ENCODE results near the gene TCAF2. TPM values are rescaled to one million over a fixed set of nuclear protein-coding genes. Genes with fewer than 3 reads are reported as not detected.
"Not testable (repeated sequence)": the region's sequence is repeated elsewhere in the genome, so short reads cannot be mapped to it uniquely, and the experiment has no call there.

TCAF2 gene
- total RNA-seq, 1 donor from 2014 or later: 0.78 TPM

GRCh38 chr7:143630653-143631052, 9.9 kb downstream of the TCAF2 start:
- H3K27me3 Mint-ChIP-seq (ENCODE audit: unreplicated experiment); H3K27ac Mint-ChIP-seq (ENCODE audit: unreplicated experiment); H3K36me3 Mint-ChIP-seq (ENCODE audit: unreplicated experiment); H3K4me1 Mint-ChIP-seq (ENCODE audit: low read depth, unreplicated experiment); DNase-seq; H3K9me3 Mint-ChIP-seq (ENCODE audit: unreplicated experiment); H3K4me3 Mint-ChIP-seq (ENCODE audit: unreplicated experiment): not testable (repeated sequence)

- H3K9me3 Mint-ChIP-seq (ENCODE audit: unreplicated experiment); H3K36me3 Mint-ChIP-seq (ENCODE audit: unreplicated experiment); H3K4me3 Mint-ChIP-seq (ENCODE audit: unreplicated experiment); H3K27me3 Mint-ChIP-seq (ENCODE audit: unreplicated experiment); H3K4me1 Mint-ChIP-seq (ENCODE audit: low read depth, unreplicated experiment); DNase-seq; H3K27ac Mint-ChIP-seq (ENCODE audit: unreplicated experiment): not testable (repeated sequence)
Observed at GRCh38 chr7:143632506-143632905, 11.7 kb downstream of the TCAF2 start.

- not testable (repeated sequence) for H3K9me3 Mint-ChIP-seq (ENCODE audit: unreplicated experiment); H3K4me1 Mint-ChIP-seq (ENCODE audit: low read depth, unreplicated experiment); H3K4me3 Mint-ChIP-seq (ENCODE audit: unreplicated experiment); H3K27ac Mint-ChIP-seq (ENCODE audit: unreplicated experiment); H3K36me3 Mint-ChIP-seq (ENCODE audit: unreplicated experiment); H3K27me3 Mint-ChIP-seq (ENCODE audit: unreplicated experiment); DNase-seq
Observed at GRCh38 chr7:143633013-143633618, 12.3 kb downstream of the TCAF2 start.

GRCh38 chr7:143635364-143636240, 14.8 kb downstream of the TCAF2 start:
- H3K27me3 Mint-ChIP-seq (ENCODE audit: unreplicated experiment); H3K27ac Mint-ChIP-seq (ENCODE audit: unreplicated experiment); DNase-seq; H3K36me3 Mint-ChIP-seq (ENCODE audit: unreplicated experiment); H3K9me3 Mint-ChIP-seq (ENCODE audit: unreplicated experiment); H3K4me3 Mint-ChIP-seq (ENCODE audit: unreplicated experiment); H3K4me1 Mint-ChIP-seq (ENCODE audit: low read depth, unreplicated experiment): not testable (repeated sequence)

- not testable (repeated sequence) for H3K36me3 Mint-ChIP-seq (ENCODE audit: unreplicated experiment); H3K27me3 Mint-ChIP-seq (ENCODE audit: unreplicated experiment); H3K4me1 Mint-ChIP-seq (ENCODE audit: low read depth, unreplicated experiment); H3K9me3 Mint-ChIP-seq (ENCODE audit: unreplicated experiment); H3K4me3 Mint-ChIP-seq (ENCODE audit: unreplicated experiment); DNase-seq; H3K27ac Mint-ChIP-seq (ENCODE audit: unreplicated experiment)
Observed at GRCh38 chr7:143639372-143639771, 18.6 kb downstream of the TCAF2 start.

GRCh38 chr7:143640528-143641189, 19.9 kb downstream of the TCAF2 start:
- not testable (repeated sequence) for H3K36me3 Mint-ChIP-seq (ENCODE audit: unreplicated experiment); H3K27me3 Mint-ChIP-seq (ENCODE audit: unreplicated experiment)

GRCh38 chr7:143646598-143646997, 25.8 kb downstream of the TCAF2 start:
- H3K9me3 Mint-ChIP-seq (ENCODE audit: unreplicated experiment); H3K4me3 Mint-ChIP-seq (ENCODE audit: unreplicated experiment): not testable (repeated sequence)

More at GRCh38 chr7:143640528-143641189, 19.9 kb downstream of the TCAF2 start:
- DNase-seq; H3K4me3 Mint-ChIP-seq (ENCODE audit: unreplicated experiment); H3K9me3 Mint-ChIP-seq (ENCODE audit: unreplicated experiment); H3K4me1 Mint-ChIP-seq (ENCODE audit: low read depth, unreplicated experiment); H3K27ac Mint-ChIP-seq (ENCODE audit: unreplicated experiment): not testable (repeated sequence)

GRCh38 chr7:143649902-143650301, 29.1 kb downstream of the TCAF2 start:
- not testable (repeated sequence) for H3K27me3 Mint-ChIP-seq (ENCODE audit: unreplicated experiment); H3K27ac Mint-ChIP-seq (ENCODE audit: unreplicated experiment); H3K4me1 Mint-ChIP-seq (ENCODE audit: low read depth, unreplicated experiment); DNase-seq; H3K36me3 Mint-ChIP-seq (ENCODE audit: unreplicated experiment); H3K4me3 Mint-ChIP-seq (ENCODE audit: unreplicated experiment); H3K9me3 Mint-ChIP-seq (ENCODE audit: unreplicated experiment)

More at GRCh38 chr7:143646598-143646997, 25.8 kb downstream of the TCAF2 start:
- DNase-seq; H3K27me3 Mint-ChIP-seq (ENCODE audit: unreplicated experiment); H3K27ac Mint-ChIP-seq (ENCODE audit: unreplicated experiment); H3K4me1 Mint-ChIP-seq (ENCODE audit: low read depth, unreplicated experiment); H3K36me3 Mint-ChIP-seq (ENCODE audit: unreplicated experiment): not testable (repeated sequence)

- not testable (repeated sequence) for H3K4me3 Mint-ChIP-seq (ENCODE audit: unreplicated experiment); H3K27ac Mint-ChIP-seq (ENCODE audit: unreplicated experiment); H3K36me3 Mint-ChIP-seq (ENCODE audit: unreplicated experiment); H3K4me1 Mint-ChIP-seq (ENCODE audit: low read depth, unreplicated experiment); DNase-seq; H3K9me3 Mint-ChIP-seq (ENCODE audit: unreplicated experiment); H3K27me3 Mint-ChIP-seq (ENCODE audit: unreplicated experiment)
Observed at GRCh38 chr7:143650447-143650846, 29.7 kb downstream of the TCAF2 start.

Other genes with a start within 250 kb of the TCAF2 start
- gene ZYX, start 239.6 kb upstream of the TCAF2 start, total RNA-seq (ENCODE audit: unreplicated experiment): 163 TPM
- gene EPHA1, start 212.1 kb upstream of the TCAF2 start, total RNA-seq (ENCODE audit: unreplicated experiment): 4.7 TPM
- gene TAS2R60, start 177.5 kb upstream of the TCAF2 start, total RNA-seq (ENCODE audit: unreplicated experiment): not detected
- not detected for gene TAS2R41, start 143.1 kb upstream of the TCAF2 start, total RNA-seq (ENCODE audit: unreplicated experiment)
- not detected for gene CTAGE15, start 49.2 kb upstream of the TCAF2 start, total RNA-seq (ENCODE audit: unreplicated experiment)
- gene CTAGE6, start 136.7 kb downstream of the TCAF2 start, total RNA-seq (ENCODE audit: unreplicated experiment): not detected